Measurements from ENCODE around the gene OR4C45.

OR4C45 gene

DNA sequence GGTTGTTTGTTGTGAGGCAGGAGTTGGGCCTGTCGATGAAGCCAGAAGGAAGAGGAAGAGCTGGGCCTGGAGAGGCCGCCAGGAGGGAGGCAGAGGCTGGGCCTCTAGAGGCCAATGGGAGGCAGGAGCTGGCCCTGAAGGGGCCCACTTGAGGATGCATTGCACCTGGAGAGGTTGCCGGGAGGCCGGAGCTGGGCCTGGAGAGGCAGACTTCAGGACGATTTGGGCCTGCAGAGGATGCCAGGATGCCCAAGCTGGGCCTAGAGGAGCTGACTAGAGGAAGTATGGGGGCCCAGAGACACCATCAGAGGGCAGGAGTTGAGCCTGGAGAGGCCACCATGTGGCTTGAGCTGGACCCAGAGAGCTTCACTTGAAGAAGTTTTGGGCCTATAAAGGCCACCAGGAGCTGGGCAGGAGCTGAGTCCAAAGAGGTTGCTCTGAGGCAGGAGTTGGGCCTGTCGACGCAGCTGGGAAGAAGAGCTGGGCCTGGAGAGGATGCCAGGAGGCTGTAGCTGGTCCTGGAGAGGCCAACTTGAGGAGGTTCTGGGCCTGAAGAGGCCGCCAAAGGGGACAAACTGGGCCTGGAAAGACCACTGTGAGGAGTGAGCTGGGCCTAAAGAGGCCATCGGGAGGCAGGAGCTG is 39.0 kb downstream of the OR4C45 start:
- H3K27ac ChIP-seq, result no peak overlapping the region
- POLR2A ChIA-PET (ENCODE audit: low non-redundant PET), result no interaction called here
- TF ChIP-seq, protein P1, sequence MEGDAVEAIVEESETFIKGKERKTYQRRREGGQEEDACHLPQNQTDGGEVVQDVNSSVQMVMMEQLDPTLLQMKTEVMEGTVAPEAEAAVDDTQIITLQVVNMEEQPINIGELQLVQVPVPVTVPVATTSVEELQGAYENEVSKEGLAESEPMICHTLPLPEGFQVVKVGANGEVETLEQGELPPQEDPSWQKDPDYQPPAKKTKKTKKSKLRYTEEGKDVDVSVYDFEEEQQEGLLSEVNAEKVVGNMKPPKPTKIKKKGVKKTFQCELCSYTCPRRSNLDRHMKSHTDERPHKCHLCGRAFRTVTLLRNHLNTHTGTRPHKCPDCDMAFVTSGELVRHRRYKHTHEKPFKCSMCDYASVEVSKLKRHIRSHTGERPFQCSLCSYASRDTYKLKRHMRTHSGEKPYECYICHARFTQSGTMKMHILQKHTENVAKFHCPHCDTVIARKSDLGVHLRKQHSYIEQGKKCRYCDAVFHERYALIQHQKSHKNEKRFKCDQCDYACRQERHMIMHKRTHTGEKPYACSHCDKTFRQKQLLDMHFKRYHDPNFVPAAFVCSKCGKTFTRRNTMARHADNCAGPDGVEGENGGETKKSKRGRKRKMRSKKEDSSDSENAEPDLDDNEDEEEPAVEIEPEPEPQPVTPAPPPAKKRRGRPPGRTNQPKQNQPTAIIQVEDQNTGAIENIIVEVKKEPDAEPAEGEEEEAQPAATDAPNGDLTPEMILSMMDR (conservative IDR thresholded peaks at IDR 0.05; ENCODE audit: low read depth), result no peak
- DNase-seq (ENCODE audit: low spot score), result no peak
- CTCF ChIA-PET, result no interaction called here

DNA sequence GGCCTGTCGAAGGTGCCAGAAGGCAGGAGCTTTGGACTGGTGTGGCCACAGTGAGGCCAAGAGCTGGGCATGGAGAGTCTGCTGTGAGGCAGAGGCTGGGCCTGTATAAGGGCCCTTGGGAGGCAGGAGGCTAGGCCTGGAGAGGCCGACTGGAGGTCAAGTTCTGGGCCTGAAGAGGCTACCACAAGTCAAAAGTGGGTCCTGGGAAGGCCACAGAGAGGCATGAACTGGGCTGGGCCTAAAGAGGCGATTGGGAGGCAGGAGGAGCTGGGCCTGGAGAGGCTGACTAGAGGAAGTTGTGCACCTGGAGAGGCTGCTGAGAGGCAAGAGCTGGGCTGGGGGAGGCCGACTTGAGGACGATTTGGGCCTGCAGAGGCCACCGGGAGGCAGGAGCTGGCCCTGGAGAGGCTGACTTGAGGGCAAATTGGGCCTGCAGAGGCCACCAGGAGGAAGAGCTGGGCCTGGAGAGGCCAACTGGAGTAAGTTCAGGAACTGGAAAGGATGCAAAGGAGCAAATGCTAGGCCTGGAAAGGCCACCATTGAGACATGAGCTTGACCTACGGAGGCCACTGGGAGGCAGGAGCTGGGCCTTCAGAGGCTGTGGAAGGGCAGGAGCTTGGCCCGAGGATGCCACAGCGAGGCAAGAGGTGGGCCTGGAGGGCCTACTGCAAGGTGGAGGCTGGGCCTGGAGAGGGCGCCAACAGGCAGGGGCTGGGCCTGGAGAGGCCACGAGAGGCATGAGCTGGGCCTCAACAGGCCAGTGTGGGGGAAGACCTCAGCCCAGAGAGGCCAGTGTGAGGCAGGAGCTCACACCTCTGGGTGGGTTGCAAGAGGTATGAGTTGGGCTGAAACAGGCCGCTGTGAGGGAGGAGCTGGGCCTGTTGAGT is 39.8 kb downstream of the OR4C45 start:
- CTCF ChIA-PET, result no interaction called here
- POLR2A ChIA-PET (ENCODE audit: low non-redundant PET), result no interaction called here
- H3K27ac ChIP-seq, result no peak overlapping the region
- TF ChIP-seq, protein P1 (conservative IDR thresholded peaks at IDR 0.05; ENCODE audit: low read depth), result no peak
- no peak for DNase-seq (ENCODE audit: low spot score)

DNA sequence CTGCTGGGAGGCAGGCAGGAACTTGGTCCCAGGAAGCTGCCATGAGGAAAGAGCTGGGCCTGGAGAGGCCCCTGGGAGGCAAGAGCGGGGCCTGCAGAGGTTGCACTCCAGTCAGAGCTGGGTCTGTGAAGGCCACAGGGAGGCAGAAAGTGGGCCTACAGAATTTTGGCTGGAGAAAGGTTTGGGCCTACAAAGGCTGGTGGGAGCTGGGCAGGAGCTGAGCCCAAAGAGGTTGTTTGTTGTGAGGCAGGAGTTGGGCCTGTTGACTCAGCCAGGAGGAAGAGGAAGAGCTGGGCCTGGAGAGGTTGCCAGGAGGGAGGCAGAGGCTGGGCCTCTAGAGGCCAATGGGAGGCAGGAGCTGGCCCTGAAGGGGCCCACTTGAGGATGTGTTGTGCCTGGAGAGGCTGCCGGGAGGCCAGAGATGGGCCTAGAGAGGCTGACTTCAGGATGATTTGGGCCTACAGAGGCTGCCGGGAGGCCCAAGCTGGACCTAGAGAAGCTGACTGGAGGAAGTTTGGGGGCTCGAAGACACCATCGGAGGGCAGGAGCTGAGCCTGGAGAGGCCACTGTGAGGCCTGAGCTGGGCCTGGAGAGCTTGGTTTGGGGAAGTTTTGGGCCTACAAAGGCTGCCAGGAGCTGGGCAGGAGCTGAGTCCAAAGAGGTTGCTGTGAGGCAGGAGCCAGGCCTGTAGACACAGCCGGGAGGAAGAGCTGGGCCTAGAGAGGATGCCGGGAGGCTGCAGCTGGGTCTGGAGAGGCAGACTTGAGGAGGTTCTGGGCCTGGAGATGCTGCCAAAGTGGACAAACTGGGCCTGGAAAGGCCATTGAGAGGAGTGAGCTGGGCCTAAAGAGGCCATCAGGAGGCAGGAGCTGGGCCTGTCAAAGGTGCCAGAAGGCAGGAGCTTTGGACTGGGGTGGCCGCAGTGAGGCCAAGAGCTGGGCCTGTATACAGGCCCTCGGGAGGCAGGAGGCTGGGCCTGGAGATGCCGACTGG is 40.7 kb downstream of the OR4C45 start:
- no peak overlapping the region for H3K27ac ChIP-seq
- ChIA-PET CTCF (interaction anchor here (0.6 kb wide), 1 partner anchor 9 kb away, joined by 3 read pairs; no protein-coding TSS in a partner anchor), POLR2A (ENCODE audit: low non-redundant PET) (no interaction called here)
- DNase-seq (ENCODE audit: low spot score), result no peak
- TF ChIP-seq, protein P1 (conservative IDR thresholded peaks at IDR 0.05; ENCODE audit: low read depth), result no peak

DNA sequence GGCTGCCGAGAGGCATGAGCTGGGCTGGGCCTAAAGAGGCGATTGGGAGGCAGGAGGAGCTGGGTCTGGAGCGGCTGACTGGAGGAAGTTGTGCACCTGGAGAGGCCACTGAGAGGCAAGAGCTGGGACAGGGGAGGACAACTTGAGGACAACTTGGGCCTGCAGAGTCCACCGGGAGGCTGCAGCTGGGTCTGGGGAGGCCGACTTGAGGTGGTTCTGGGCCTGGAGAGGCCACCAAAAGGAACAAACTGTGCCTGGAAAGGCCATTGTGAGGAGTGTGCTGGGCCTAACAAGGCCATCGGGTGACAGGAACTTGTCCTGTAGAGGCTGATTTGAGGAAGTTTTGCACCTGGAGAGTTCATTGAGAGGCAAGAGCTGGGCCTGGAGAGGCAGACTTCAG is 41.5 kb downstream of the OR4C45 start:
- ChIA-PET POLR2A (ENCODE audit: low non-redundant PET) (no interaction called here), CTCF (interaction anchor here (0.6 kb wide), 1 partner anchor 9 kb away, joined by 3 read pairs; no protein-coding TSS in a partner anchor)
- H3K27ac ChIP-seq, result no peak overlapping the region
- TF ChIP-seq, protein P1 (conservative IDR thresholded peaks at IDR 0.05; ENCODE audit: low read depth), result no peak
- no peak for DNase-seq (ENCODE audit: low spot score)

DNA sequence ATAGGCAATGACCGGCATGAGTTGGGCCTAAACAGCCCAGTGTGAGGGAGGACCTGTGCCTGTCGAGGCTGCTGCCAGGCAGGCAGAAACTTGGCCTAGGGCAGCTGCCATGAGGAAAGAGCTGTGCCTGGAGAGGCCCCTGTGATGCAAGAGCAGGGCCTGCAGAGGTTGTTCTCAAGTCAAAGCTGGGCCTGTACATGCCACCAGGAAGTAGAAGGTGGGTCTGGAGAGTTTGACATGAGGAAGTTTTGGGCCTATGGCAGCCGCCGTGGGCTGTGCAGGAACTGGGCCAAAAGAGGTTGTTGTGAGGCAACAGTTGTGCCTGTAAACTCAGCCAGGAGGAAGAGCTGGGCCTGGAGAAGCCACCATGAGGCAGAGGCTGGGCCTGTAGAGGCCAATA is 43.2 kb downstream of the OR4C45 start:
- TF ChIP-seq, protein P1 (conservative IDR thresholded peaks at IDR 0.05; ENCODE audit: low read depth), result no peak
- POLR2A ChIA-PET (ENCODE audit: low non-redundant PET), result no interaction called here
- H3K27ac ChIP-seq, result peak overlapping the region; percentile 29; the same call in 1 of the 2 replicates
- CTCF ChIA-PET, result no interaction called here
- DNase-seq (ENCODE audit: low spot score), result no peak

DNA sequence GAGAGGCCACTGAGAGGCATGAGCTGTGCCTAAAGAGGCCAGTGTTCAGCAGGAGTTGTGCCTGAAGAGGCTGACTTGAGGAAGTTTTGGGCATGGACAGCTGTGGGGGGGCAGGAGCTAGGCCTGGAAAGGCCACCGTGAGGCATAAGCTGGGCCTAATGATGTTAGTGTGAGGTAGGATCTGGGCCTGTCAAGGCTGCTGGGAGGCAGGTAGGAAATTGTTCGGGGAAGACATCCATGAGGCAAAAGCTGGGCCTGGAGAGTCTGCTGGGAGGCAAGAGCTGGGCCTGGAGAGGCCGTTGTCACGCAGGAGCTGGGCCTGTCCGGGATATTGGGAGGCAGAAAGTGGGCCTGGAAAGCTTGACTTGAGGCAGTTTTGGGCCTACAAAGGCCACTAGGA is 44.9 kb downstream of the OR4C45 start:
- no peak for DNase-seq (ENCODE audit: low spot score)
- H3K27ac ChIP-seq, result no peak overlapping the region
- ChIA-PET CTCF (no interaction called here), POLR2A (ENCODE audit: low non-redundant PET) (interaction anchor here (0.6 kb wide), 1 partner anchor 14 kb away, joined by 7 read pairs; no protein-coding TSS in a partner anchor)
- TF ChIP-seq, protein P1 (conservative IDR thresholded peaks at IDR 0.05; ENCODE audit: low read depth), result no peak
